ENCODE measurements around the gene SPA17. TPM values are rescaled to one million over a fixed set of nuclear protein-coding genes. Genes with fewer than 3 reads are reported as not detected.

SPA17 gene
- total RNA-seq, 1 donor from 2014 or later = 67.2 TPM

DNA sequence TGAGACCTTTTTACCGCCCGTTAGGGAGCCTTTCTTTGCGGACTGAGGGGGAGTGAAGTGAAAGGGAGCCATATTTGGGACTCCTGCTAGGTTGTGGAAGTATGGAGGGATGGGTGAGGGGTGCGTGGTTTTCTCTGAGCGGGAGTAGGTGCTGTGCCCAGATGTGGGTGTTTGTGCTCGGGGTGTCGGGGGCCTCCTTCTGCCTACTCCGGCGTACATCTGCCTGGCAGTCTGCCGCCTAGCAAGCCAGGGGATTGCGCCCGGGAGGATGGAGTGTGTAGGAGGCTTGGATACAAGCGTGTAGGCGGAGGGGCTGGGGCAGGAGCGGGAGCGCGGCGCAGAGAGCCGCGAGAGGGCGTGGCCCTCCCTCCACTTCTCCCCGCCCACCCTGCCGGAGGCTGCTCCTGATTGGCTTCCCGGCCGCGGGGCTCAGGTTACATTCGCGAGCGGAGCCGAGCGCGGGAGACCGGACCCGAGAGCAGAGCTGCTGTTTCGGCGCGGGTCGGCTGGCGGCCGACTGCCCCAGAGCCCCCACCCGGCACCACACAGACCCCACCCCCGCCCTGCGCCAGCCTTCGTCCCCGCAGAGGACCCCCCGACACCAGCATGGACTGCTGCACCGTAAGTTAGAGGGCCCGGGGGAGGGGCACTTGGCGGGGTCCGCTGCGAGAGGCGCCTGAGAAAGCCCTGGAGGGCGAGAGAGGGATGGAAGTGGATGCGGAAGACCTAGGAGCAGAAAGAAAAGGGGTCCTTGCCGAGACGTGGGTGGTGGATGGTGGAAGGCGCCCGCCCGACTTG is 66.0 kb downstream of the SPA17 start, which contains the start of gene NRGN:
NRGN (plus strand) TSS at position 464 of the 798 bp plus-strand sequence; CDS start at position 607, 143 bp downstream.
- Mint-ChIP-seq H3K27me3 (ENCODE audit: insufficient read depth, low read depth) (peaks cover 23% of the 10 kb centered on the region), H3K27ac (peak within 1 kb of the TSS; percentile 29), H3K36me3 (peaks cover 10% of the 10 kb centered on the region), H3K4me3 (peak within 1 kb of the TSS; percentile 89), H3K4me1 (peaks cover 40% of the 10 kb centered on the region), H3K9me3 (peaks cover 8% of the 10 kb centered on the region)
- Histone ChIP-seq H3K4me2 (peak within 1 kb of the TSS; percentile 91), H3K27ac (no peak within 1 kb of the TSS), H2AFZ (replicated peaks) (peak within 1 kb of the TSS; percentile 82), H3F3A (ENCODE audit: low read depth) (peaks cover 19% of the 10 kb centered on the region), H3K4me1 (peaks cover 24% of the 10 kb centered on the region), H4K20me1 (ENCODE audit: low read depth) (peaks cover 30% of the 10 kb centered on the region), H3K9ac (no peak within 1 kb of the TSS), H3K79me2 (ENCODE audit: low read depth) (no peaks in the 10 kb centered on the region), H3K27me3 (peaks cover 96% of the 10 kb centered on the region), H3K36me3 (no peaks in the 10 kb centered on the region), H3K4me3 (peak within 1 kb of the TSS; percentile 69), H3K9me3 (ENCODE audit: low read depth) (no peaks in the 10 kb centered on the region)
- TF ChIP-seq EZH2phosphoT487 (IDR thresholded peaks at IDR 0.05) (no peak), EZH2 (IDR thresholded peaks at IDR 0.05) (peak; percentile 28)
- peak; percentile 98 for DNase-seq (ENCODE audit: low spot score)

DNA sequence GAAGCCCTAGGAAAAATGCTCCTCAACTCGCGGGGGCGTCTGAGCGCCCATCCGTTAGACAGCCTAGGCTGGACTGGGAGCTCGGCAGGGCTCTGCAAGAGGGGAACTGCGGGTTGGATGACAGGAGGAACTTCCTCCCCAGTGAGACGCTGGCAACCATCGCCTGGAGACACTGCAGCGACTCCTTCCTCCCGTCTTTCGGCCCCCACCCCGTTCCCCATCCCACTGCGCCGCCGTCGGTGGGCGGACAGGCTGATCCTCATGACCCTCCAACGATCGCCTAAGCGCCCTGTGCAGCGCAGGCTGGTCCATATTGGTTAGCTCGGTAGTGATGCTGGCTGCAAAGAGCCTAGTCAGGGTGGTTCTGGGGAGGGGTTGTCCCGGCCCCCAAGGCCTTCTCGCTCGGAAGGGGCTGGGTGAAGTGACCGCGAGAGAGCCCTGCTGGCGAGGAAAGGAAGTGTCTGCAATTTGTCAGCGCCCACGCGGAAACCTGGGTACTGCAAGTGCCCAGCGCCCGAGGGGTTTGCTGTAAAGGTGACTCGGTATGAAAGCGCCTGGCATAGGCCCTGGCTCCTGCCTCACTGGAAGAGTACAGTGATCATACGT is 66.7 kb downstream of the SPA17 start:
- Histone ChIP-seq H3K79me2 (ENCODE audit: low read depth) (no peaks in the 10 kb centered on the region), H3K4me1 (peaks cover 27% of the 10 kb centered on the region), H3K27ac (no peak overlapping the region), H3K9me3 (ENCODE audit: low read depth) (no peaks in the 10 kb centered on the region), H3K27me3 (peaks cover 96% of the 10 kb centered on the region), H3K4me2 (peak overlapping the region; percentile 91), H4K20me1 (ENCODE audit: low read depth) (peaks cover 36% of the 10 kb centered on the region), H3F3A (ENCODE audit: low read depth) (peaks cover 19% of the 10 kb centered on the region), H3K36me3 (no peaks in the 10 kb centered on the region), H3K9ac (no peak overlapping the region), H3K4me3 (peak overlapping the region; percentile 69), H2AFZ (replicated peaks) (peak overlapping the region; percentile 78)
- Mint-ChIP-seq H3K4me1 (peaks cover 42% of the 10 kb centered on the region), H3K36me3 (peaks cover 15% of the 10 kb centered on the region), H3K27ac (no peak overlapping the region), H3K4me3 (peak overlapping the region; percentile 89), H3K27me3 (ENCODE audit: insufficient read depth, low read depth) (peaks cover 30% of the 10 kb centered on the region), H3K9me3 (peaks cover 11% of the 10 kb centered on the region)
- DNase-seq (ENCODE audit: low spot score) = peak; percentile 53
- TF ChIP-seq, protein P1, sequence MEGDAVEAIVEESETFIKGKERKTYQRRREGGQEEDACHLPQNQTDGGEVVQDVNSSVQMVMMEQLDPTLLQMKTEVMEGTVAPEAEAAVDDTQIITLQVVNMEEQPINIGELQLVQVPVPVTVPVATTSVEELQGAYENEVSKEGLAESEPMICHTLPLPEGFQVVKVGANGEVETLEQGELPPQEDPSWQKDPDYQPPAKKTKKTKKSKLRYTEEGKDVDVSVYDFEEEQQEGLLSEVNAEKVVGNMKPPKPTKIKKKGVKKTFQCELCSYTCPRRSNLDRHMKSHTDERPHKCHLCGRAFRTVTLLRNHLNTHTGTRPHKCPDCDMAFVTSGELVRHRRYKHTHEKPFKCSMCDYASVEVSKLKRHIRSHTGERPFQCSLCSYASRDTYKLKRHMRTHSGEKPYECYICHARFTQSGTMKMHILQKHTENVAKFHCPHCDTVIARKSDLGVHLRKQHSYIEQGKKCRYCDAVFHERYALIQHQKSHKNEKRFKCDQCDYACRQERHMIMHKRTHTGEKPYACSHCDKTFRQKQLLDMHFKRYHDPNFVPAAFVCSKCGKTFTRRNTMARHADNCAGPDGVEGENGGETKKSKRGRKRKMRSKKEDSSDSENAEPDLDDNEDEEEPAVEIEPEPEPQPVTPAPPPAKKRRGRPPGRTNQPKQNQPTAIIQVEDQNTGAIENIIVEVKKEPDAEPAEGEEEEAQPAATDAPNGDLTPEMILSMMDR (IDR thresholded peaks at IDR 0.05) = peak; percentile 44
- TF ChIP-seq EZH2 (IDR thresholded peaks at IDR 0.05) (no peak), EZH2phosphoT487 (IDR thresholded peaks at IDR 0.05) (no peak)

DNA sequence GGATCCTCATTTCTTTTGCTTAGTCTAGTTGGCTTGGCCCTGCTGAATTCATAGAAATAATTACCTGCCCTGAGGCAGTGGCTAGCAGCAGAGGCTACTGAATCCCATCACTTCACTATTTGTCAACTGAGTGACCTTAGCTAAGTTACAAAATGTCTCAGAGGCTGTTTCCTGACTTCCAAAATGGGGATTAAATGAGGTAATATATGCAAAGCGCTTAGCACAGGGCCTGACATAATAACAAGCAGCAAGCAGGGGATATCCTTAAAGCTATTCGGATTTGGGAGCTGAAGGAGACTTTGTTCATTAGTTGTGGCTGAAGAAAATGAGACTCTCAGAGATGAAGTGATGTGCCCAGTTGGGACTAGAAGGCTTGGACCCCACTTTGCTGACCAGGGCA is 68.9 kb downstream of the SPA17 start:
- Histone ChIP-seq H3F3A (ENCODE audit: low read depth) (peaks cover 24% of the 10 kb centered on the region), H3K4me1 (peaks cover 34% of the 10 kb centered on the region), H2AFZ (replicated peaks) (no peak overlapping the region), H4K20me1 (ENCODE audit: low read depth) (peaks cover 36% of the 10 kb centered on the region), H3K27ac (no peak overlapping the region), H3K4me2 (no peak overlapping the region), H3K79me2 (ENCODE audit: low read depth) (no peaks in the 10 kb centered on the region), H3K9ac (no peak overlapping the region), H3K4me3 (no peak overlapping the region), H3K9me3 (ENCODE audit: low read depth) (no peaks in the 10 kb centered on the region), H3K27me3 (peaks cover 97% of the 10 kb centered on the region), H3K36me3 (no peaks in the 10 kb centered on the region)
- H3K27ac Mint-ChIP-seq = no peak overlapping the region
- H3K4me1 Mint-ChIP-seq = peaks cover 45% of the 10 kb centered on the region
- peaks cover 20% of the 10 kb centered on the region for H3K9me3 Mint-ChIP-seq
- TF ChIP-seq EZH2phosphoT487 (IDR thresholded peaks at IDR 0.05) = no peak
- no peak for TF ChIP-seq EZH2 (IDR thresholded peaks at IDR 0.05)
- TF ChIP-seq, protein P1 (IDR thresholded peaks at IDR 0.05) = no peak
- H3K4me3 Mint-ChIP-seq = no peak overlapping the region
- peaks cover 50% of the 10 kb centered on the region for H3K27me3 Mint-ChIP-seq (ENCODE audit: insufficient read depth, low read depth)
- peaks cover 23% of the 10 kb centered on the region for H3K36me3 Mint-ChIP-seq
- no peak for DNase-seq (ENCODE audit: low spot score)
